ENCODE results near the gene AGRN.

- TF ChIP-seq MAX (CRISPR knock-in tag; IDR thresholded peaks at IDR 0.05), result no peak
- TF ChIP-seq CTCF (IDR thresholded peaks at IDR 0.05), result no peak
- no peak for TF ChIP-seq JUN (CRISPR knock-in tag; IDR thresholded peaks at IDR 0.05)
- TF ChIP-seq, protein P1, sequence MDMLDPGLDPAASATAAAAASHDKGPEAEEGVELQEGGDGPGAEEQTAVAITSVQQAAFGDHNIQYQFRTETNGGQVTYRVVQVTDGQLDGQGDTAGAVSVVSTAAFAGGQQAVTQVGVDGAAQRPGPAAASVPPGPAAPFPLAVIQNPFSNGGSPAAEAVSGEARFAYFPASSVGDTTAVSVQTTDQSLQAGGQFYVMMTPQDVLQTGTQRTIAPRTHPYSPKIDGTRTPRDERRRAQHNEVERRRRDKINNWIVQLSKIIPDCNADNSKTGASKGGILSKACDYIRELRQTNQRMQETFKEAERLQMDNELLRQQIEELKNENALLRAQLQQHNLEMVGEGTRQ (CRISPR knock-in tag; IDR thresholded peaks at IDR 0.05), result no peak
- TF ChIP-seq ZNF121 (CRISPR knock-in tag; IDR thresholded peaks at IDR 0.05), result no peak
- TF ChIP-seq, protein P2, sequence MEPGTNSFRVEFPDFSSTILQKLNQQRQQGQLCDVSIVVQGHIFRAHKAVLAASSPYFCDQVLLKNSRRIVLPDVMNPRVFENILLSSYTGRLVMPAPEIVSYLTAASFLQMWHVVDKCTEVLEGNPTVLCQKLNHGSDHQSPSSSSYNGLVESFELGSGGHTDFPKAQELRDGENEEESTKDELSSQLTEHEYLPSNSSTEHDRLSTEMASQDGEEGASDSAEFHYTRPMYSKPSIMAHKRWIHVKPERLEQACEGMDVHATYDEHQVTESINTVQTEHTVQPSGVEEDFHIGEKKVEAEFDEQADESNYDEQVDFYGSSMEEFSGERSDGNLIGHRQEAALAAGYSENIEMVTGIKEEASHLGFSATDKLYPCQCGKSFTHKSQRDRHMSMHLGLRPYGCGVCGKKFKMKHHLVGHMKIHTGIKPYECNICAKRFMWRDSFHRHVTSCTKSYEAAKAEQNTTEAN (CRISPR knock-in tag; IDR thresholded peaks at IDR 0.05), result no peak
- no peak for TF ChIP-seq MXD4 (CRISPR knock-in tag; IDR thresholded peaks at IDR 0.05; ENCODE audit: borderline replicate concordance)
- TF ChIP-seq, protein P3, sequence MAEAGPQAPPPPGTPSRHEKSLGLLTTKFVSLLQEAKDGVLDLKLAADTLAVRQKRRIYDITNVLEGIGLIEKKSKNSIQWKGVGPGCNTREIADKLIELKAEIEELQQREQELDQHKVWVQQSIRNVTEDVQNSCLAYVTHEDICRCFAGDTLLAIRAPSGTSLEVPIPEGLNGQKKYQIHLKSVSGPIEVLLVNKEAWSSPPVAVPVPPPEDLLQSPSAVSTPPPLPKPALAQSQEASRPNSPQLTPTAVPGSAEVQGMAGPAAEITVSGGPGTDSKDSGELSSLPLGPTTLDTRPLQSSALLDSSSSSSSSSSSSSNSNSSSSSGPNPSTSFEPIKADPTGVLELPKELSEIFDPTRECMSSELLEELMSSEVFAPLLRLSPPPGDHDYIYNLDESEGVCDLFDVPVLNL (CRISPR knock-in tag; IDR thresholded peaks at IDR 0.05; ENCODE audit: borderline replicate concordance, low read depth), result no peak
- TF ChIP-seq ATF1 (CRISPR knock-in tag; IDR thresholded peaks at IDR 0.05), result no peak
- TF ChIP-seq TEAD1 (CRISPR knock-in tag; IDR thresholded peaks at IDR 0.05), result no peak
- TF ChIP-seq ATF3 (CRISPR knock-in tag; conservative IDR thresholded peaks at IDR 0.05), result no peak
- TF ChIP-seq, protein P4, sequence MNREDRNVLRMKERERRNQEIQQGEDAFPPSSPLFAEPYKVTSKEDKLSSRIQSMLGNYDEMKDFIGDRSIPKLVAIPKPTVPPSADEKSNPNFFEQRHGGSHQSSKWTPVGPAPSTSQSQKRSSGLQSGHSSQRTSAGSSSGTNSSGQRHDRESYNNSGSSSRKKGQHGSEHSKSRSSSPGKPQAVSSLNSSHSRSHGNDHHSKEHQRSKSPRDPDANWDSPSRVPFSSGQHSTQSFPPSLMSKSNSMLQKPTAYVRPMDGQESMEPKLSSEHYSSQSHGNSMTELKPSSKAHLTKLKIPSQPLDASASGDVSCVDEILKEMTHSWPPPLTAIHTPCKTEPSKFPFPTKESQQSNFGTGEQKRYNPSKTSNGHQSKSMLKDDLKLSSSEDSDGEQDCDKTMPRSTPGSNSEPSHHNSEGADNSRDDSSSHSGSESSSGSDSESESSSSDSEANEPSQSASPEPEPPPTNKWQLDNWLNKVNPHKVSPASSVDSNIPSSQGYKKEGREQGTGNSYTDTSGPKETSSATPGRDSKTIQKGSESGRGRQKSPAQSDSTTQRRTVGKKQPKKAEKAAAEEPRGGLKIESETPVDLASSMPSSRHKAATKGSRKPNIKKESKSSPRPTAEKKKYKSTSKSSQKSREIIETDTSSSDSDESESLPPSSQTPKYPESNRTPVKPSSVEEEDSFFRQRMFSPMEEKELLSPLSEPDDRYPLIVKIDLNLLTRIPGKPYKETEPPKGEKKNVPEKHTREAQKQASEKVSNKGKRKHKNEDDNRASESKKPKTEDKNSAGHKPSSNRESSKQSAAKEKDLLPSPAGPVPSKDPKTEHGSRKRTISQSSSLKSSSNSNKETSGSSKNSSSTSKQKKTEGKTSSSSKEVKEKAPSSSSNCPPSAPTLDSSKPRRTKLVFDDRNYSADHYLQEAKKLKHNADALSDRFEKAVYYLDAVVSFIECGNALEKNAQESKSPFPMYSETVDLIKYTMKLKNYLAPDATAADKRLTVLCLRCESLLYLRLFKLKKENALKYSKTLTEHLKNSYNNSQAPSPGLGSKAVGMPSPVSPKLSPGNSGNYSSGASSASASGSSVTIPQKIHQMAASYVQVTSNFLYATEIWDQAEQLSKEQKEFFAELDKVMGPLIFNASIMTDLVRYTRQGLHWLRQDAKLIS (CRISPR knock-in tag; IDR thresholded peaks at IDR 0.05; ENCODE audit: borderline replicate concordance), result no peak
- no peak for TF ChIP-seq STAT6 (CRISPR knock-in tag; conservative IDR thresholded peaks at IDR 0.05; ENCODE audit: low read depth)
Measured at GRCh38 chr1:970973-971730, 48.8 kb upstream of the AGRN start.

Measured in WTC11 (cell line).